HG02981 (cell line): ENCODE results near the gene TFF3.

Experiments used
- ATAC-seq: cut with Tn5 transposase; IDR thresholded peaks from one replicate; pipeline ENCODE4 v1.9.1; 2021; ENCODE audit warnings: mild to moderate bottlenecking, moderate library complexity; ENCODE audit not compliant: unreplicated experiment

The TFF3 gene

DNA sequence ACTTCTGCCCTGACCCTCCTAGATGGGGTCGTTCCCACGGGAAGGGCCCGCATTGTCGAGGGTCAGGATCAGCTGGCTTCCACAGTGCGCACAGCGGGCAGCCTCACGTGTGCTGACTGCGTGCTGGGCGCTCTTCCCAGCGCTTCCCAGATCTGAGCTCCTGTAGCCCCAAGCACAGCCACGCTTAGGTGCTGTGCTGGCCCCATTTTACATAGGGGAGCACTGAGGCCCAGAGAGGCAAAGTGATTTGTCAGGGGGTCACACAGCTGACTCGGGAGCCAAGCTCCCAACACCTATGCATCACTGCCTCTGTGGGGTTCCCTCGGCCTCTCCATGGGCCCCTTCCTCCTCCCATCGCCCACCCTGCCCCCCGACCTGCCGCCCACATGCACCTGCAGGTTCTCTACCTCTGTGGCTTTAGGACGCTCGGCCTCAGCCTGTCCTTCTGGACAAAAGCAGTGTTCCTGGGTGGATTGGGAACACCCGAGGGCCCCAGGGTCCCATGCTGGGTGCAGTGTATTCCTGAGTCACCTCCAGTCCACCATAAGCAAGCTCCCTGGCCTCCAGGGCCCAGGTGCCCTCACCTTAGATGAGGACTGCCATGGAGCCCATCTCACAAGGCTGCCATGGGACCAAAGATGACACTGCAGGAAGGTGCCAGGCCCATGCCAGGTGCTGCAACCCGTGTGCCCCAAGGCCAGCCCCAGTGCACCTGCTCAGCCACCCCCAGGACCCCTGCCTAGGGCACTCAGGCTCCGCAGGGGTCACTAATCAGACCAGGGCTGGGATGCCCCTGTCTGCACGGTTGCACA is 23.3 kb downstream of the TFF3 start:
- no peak for ATAC-seq

DNA sequence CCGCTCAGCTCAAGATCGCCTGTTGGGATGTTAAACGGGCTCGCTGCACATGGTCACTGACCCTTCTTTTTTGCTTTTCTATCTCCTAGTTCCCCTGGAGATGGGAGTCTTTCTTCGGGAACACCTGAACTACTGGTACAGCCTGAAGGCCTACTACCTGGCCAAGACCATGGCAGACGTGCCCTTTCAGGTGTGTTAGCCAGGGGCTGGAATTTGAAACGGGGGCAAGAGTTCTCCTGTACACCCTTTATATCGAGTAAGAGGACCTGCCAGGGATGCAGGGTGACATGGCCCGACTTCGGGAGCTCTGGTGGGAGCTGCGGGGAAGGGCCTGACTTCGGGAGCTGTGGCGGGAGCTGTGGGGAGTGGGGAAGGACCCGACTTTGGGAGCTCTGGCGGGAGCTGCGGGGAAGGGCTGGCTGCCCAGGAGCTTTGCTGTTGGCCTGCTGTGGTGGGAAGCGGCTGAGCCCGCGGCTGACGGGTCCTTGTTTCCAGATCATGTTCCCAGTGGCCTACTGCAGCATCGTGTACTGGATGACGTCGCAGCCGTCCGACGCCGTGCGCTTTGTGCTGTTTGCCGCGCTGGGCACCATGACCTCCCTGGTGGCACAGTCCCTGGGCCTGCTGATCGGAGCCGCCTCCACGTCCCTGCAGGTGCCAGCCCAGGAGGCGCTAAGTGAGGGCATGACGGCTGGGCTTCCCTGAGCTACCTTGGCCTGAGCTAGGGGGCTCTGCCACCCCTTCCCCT is 24.0 kb downstream of the TFF3 start:
- no peak for ATAC-seq

DNA sequence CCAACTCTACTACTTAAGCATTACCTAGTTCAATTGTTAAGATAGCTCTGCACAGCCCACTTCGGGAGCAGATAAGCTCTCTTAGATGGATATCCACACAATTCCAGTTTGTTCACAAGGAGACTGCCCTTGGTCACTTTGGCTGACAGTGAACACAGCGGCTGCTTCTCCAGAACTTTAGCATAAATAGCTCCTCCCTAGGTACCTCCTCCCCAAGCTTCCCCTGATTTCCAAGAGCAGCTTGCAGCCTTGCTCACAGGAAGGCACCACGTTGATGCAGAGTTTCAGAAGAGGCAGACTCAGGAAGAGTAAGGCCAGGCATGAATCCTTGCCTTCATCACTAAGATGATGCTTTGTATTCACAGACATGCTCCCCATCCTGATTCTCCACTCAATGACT is 24.7 kb downstream of the TFF3 start:
- ATAC-seq = no peak

DNA sequence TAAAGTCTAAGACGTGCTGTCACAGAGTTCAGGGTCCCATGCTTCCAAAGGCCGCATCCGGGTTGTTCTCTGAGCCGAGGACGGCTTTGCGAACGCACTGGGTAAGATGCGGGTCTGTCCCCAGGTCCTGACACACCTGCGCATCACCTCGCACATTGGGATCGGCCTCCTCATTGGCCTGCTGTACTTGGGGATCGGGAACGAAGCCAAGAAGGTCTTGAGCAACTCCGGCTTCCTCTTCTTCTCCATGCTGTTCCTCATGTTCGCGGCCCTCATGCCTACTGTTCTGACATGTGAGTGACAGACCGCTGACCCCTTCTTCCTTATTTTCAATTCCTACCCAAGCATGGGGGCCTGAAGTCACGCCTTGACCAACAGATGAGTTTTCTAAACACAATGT is 25.3 kb downstream of the TFF3 start:
- ATAC-seq = no peak

DNA sequence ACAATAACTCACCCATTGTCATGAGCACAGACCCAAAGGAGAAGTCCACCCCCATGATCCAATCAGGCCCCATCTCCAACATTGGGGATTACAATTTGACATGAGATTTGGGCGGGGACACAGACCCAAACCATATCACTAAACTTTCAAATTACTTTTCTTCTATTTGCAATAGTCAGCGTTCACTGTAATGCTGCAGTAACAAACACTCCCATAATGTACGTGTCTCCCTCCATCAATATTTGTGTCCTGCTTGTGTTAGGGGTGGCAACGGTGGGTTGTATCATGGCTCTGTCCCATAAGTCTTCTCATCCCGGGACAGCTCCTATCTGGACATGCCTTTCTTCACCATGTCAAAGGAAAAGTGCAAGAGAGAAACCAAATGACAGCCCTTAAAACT is 26.2 kb downstream of the TFF3 start:
- ATAC-seq = no peak

DNA sequence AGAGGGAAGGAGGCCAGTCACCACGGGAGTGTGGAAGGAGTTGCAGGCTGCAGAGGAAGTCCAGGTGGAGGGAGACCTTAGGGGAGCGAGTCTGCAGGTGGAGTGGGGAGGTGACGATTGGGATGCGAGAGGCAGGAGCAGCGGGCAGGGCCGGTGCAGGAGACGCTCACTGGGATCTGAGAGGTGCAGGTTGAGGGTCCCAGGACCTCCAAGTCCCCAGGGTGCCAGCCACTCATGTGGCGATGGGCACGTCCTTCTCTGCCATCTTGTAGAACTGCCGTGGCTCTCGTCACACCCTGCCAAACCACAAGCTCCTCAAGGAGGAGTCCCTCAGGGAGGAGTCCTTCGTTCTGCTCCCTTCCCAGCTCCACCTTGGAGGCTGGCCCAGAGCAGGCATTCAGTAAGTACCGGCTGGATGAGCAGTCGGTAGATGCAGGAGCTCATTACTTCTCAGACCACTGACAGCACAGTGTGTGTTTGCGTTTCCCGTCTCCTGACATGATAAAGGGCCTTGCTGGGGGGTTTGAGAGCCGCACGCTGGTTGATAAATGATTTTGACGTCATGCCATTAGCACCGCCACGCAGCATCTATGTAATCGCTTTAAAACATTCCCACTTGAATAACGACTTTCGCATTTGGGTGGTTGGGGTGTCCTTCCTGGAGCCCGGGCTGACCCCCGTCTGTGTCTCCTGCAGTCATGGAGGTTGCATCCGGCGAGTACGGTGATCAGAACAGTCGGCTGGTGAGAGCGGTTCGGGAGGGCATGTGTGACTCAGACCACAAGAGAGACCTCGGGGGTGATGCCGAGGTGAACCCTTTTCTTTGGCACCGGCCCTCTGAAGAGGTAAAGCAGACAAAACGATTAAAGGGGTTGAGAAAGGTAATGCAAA is 27.8 kb downstream of the TFF3 start:
- no peak for ATAC-seq

DNA sequence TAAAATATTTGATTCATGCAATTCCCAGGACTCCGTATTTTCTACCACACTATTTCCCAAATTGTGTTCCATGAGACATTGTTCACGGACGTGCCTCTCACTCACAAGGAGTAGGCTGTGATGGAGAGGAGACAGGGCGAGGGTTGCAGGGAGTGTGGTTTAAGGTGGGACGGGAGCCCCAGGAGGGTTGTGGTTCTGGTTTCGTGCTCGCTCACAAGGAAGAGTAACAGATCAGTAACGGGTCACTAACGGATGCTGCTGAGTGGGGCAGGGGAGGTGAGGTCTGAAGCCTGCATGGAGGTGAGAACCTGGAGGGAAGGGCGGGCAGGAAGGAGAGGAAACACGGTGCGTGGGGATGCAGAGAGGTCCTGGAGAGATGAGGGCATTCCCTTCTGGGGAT is 28.8 kb downstream of the TFF3 start:
- ATAC-seq = no peak

DNA sequence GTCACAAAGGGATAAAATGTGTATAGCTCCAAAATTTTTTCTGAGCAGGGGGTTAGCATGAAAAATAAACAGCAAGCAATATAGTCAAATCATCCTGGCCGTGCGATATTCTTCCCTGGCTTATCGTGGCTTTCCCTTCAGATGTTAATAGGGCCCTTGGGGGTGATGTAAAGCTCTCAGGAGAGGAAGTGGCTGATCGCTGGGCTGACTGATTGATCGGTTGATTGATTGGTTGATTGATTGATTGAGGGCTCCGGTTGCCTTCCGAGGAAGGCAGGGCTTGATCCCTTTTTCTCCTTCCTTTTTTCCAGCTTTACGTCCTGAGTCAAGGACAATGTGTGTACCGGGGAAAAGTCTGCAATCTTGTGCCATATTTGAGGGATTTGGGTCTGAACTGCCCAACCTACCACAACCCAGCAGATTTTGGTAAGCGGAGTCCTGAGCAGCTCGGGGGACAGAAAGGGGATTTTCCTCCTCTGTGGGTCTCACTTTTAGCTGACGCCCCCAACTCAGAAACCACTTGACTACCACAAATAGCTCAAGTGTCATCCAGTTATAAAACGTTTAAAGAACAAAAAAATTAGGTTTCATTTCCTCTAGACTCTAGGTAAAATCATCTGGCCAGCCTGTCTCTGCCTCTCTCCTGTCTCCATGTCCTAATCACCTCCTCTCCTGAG is 29.5 kb downstream of the TFF3 start:
- no peak for ATAC-seq

DNA sequence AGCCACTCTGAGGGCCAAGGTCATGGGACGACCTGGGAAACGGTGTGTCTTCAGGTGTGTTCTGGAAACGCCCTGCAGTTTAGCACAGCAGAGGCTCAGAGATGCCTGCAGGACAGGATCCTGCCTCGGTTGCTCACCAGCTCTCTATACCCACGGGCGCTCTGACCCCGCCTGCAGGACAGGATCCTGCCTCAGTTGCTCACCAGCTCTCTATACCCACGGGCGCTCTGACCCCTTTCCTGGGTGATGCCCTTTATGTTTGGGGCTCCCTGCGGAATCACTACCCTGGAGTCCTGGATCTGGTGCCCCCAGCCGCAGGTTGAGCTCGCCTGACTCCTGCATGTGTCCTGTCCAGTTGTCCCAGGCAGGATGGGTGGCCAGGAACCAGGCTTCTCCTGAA is 32.5 kb downstream of the TFF3 start:
- ATAC-seq = no peak

DNA sequence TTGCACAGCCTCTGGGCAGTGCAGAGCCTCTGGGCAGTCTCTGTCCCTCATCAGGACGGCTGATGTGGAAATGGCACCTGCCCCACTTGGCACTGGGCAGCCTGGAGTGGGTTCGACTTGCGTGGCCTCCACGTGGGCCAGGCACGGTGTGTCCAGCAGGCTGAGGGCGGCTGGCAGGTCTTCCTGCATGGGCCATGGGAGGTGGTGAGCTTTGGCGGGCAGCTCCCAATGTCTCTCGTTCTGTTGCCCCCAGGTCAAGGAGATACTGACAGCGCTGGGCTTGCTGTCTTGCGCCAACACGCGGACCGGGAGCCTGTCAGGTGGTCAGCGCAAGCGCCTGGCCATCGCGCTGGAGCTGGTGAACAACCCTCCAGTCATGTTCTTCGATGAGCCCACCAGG is 33.2 kb downstream of the TFF3 start:
- ATAC-seq = no peak

DNA sequence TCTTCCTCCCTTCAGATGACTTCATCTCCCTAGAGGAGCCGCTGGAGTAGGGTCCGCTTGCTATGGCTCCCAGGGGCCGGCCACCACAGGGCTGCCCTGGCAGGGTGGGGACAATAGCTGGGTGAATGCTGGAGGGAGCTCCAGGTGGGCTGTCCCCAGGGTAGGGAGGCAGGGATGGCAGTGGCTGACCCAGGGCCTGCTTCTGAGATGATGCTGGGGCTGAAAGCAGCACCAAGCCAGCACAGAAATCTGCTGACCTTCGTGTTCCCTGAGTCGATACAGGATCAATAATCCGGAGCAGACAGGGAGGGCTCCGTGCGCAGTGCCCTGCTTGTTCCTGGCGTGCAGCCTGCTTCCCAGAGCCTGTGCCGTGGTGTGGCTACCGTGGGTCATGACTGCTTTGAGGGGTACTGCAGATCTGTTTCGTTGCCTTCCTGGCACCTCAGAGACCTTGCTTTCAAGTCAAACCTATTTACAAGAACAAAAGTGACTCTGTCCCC is 34.0 kb downstream of the TFF3 start:
- no peak for ATAC-seq

DNA sequence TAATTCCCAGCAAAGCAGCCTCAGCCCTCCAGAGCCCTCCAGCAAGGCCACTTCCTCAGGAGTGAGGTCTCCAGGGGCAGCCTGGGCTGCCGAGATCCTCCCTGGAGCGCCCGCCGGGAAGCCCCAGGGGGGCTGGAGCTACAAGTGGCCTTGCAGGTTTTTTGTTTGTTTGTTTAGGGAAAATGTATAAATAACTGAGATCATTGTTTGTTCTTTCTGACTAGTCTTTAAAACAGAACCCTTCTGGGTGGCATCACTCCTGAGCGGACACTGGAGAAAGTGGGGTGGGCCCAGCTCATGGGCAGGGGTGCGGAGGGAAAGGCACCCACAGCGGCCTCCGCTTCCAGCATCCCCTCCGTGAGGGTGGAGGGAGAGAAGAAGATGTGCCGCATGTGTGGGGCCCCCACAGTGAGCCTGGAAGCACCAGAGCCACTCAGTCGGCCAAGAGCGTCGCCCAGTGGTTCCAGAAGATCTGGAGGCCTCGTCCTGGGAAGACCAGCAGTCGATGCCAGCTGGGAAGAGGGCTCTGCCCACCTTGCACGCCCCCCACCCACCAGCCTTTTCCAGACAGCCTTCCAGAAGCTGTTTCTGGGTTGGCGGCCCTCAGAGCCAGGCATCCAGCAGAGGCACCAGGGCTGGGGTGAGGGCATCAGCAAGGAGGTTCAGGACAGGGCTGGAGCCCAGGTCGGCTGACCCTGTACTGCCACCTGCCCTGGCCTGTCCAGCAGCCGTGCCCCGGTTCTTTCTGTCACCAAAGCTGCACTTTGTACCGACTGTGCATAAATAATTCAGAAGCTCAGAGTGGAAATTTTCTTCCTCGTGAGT is 34.6 kb downstream of the TFF3 start:
- ATAC-seq = no peak

DNA sequence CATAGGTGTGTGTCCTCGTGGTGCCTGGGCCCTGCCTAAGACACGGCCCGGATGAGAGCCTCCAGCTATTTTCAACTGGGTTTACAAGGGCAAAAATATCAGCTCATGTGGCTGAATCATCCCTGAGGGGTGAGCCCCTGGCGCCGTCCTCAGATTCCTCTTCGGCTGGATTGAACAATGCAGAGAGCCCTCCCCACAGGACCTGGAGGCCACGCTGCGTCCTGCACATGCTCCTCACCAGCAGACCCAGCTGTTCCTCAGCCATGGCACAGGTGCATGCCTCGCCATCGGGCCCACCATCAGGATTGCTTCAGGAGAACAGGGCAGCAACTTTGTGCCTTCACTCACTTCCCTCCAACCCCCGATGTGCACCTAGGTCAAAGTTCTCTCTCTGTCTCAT is 35.3 kb downstream of the TFF3 start:
- no peak for ATAC-seq

DNA sequence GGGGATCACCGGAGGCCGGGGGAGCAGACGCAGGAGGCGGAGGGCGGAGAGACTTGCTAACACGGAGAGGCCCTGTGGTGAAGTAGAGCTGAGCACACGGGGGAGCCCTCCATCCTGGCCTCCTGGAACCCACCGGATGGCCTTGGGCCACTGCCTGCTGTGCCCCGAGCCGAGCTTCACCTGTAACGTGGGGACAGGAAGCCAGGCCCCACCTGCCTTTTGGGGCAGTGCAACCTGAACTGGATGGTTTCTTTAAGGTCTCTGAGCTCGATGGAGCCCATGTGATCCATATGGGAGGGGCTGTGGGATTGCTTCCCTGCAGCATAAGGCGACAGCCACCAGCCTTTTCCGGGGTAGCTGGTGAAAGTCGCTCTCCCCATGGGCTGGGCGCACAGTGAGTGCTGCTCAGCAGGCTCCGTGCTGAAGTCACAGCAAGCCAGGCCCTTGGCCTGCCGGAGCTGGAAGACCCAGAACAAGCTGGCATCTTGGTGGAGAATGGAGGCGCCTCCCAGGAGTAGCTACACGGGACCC is 35.8 kb downstream of the TFF3 start:
- ATAC-seq = no peak

DNA sequence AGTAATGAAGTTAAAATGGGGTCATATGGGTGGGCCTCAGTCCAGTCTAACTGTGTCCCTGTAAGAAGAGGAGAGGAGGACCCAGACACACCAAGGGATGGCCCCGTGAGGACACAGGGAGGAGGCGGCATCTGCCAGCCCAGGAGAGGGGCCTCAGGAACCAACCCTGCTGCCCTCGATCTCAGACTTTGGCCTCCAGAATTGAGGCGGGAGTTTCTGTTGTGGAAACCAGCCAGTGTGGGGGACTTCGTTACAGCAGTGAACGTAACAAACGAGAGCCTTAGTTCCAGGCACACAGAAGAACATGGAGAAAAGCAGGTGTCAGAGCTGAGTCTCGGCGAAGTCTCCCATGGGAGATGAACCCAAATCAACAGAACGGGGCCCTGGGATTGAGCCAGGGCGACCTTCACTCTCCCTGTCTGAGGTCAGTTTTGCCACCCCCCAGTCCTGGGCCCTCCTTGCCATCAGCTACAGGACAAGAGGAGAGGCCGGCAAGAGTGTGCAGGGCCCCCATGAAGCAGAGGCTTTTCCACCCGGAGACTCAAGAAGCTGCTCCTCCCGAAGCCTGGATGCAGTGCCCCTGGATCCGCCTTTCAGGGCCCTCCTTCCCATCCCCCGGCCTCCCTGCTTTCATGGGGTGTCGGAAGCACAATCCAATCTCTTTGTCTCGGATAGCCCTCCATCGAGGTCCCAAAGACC is 36.6 kb downstream of the TFF3 start:
- no peak for ATAC-seq

DNA sequence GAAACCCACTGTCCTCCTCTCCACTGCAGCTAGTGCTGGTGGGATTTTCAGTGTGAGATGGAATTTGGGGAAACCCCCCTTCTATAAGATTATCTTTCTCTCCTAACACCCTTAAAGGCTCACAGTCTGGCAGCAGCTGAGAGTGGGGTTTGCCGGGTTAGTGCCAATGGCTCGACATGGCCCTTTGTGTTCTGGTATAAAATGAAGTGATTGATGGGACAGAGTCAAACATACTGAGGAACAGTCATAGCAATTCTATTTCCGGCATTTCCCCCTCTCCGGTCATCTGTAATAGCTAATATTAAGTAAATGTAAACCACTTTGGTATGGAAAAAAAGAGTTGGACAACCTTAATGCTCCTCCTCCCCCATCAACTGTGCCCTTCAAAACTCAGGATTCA is 37.6 kb downstream of the TFF3 start:
- ATAC-seq = no peak

DNA sequence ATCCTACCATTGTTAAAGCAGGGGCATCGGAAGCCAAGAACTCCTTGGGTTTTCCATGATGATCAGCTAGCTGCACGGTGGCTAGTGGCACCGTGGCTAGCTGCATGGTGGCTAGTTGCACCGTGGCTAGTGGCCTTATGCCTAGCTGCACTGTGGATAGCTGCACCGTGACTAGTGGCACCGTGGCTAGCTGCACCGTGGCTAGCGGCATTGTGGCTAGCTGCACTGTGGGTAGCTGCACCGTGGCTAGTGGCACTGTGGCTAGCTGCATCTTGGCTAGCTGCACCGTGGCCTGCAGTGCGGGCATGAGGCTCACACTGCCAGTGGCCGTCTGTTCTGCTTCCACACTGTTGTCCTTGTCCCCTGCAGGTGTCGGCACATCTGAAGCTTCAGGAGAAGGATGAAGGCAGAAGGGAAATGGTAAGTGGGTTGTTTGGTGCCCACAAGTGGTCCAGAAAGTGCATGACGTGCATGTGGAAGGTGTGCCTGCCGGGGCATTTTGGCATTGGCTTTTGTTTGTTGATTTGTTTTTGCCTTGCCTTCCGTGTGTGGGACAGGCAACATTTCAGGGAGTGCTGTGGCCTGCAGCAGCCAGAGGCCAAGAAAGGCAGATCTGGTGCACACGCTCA is 38.6 kb downstream of the TFF3 start:
- no peak for ATAC-seq

DNA sequence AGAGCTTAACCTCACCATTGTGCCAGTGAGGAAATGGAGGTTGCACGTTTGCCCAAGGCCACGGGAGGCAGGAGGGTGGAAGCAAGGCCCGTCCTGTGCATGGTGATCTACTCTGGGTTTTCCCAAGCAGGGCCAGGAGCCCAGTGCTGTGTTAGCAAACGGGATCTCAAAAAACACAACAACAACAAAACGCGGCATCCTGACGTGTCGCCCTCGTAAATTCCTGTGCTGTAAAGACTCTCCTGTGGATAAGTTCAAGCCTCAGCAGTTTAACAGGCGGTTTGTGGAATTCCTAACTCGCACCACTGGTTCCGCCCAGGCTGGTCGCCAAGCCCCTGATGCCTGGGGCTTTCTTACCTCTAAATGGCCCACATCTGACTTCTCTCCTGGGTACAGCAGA is 39.1 kb downstream of the TFF3 start:
- ATAC-seq = no peak
